SK-N-SH (cell line): ENCODE data around the gene EPHB2. TPM values are rescaled to one million over a fixed set of nuclear protein-coding genes. Genes with fewer than 3 reads are reported as not detected.

Experiments used
- CTCF ChIA-PET: fragments of 300-600, 350-600 bp; formaldehyde crosslinking; extraction: SDS; loops from one replicate; lab custom pipeline; 2021; lab: Yijun Ruan, JAX
- POLR2A ChIA-PET: fragments of 350-600 bp; sonication (Branson Sonifier 250); formaldehyde crosslinking; extraction: SDS; loops from one replicate; lab custom pipeline; 2020; ENCODE audit warnings: antibody characterized with exemption, inconsistent platforms; lab: Yijun Ruan, JAX
- DNase-seq: peaks from one replicate; pipeline ENCODE4 v3.0.0; 2012
- H2AFZ ChIP-seq: fragments of 200-600 bp; sonication (generic); 2 replicates; pipeline ENCODE4 v1.8.1; 2016; ENCODE audit warnings: antibody characterized with exemption, mild to moderate bottlenecking, low read depth
- H3F3A ChIP-seq: fragments of 200-600 bp; sonication (generic); replicated peaks from 2 replicates; pipeline ENCODE3; 2016; ENCODE audit warnings: antibody characterized with exemption, mild to moderate bottlenecking; ENCODE audit not compliant: insufficient read depth
- H3K27ac ChIP-seq, 2 experiments: fragments of 200-500 bp in 1 of 2; fragments of 200-600 bp in 1 of 2; sonication (Bioruptor generic) in 1 of 2; sonication (generic), shearing (Covaris generic) in 1 of 2; 2 replicates each; pipeline versions ENCODE4 v1.5.1 to v1.6.1; 2014 to 2016; ENCODE audit warnings: low read depth in 2 of 2, inconsistent platforms in 1 of 2, low read length in 1 of 2, mild to moderate bottlenecking in 1 of 2, mixed read lengths in 1 of 2
- H3K27me3 ChIP-seq: fragments of 200-600 bp; sonication (generic), shearing (Covaris generic); 2 replicates; pipeline ENCODE4 v1.6.1; 2016; ENCODE audit warnings: mixed run types; ENCODE audit not compliant: insufficient read depth
- H3K36me3 ChIP-seq, 2 experiments: fragments of 200-500 bp in 1 of 2; fragments of 200-600 bp in 1 of 2; sonication (Bioruptor generic) in 1 of 2; sonication (generic) in 1 of 2; replicated peaks in 1 of 2; 2 replicates each; pipeline versions ENCODE3 to v1.5.1; 2014 to 2016; ENCODE audit warnings: low read length in 1 of 2, mild to moderate bottlenecking in 1 of 2; ENCODE audit not compliant: insufficient read depth in 2 of 2, control insufficient read depth in 1 of 2
- H3K4me1 ChIP-seq, 2 experiments: fragments of 200-500 bp in 1 of 2; fragments of 200-600 bp in 1 of 2; sonication (Bioruptor generic) in 1 of 2; sonication (generic), shearing (Covaris generic) in 1 of 2; 2 replicates each; pipeline versions ENCODE4 v1.5.1 to v1.6.1; 2014 to 2016; ENCODE audit warnings: low read depth in 1 of 2, low read length in 1 of 2, mixed run types in 1 of 2; ENCODE audit not compliant: insufficient read depth in 2 of 2, control insufficient read depth in 1 of 2
- H3K4me2 ChIP-seq: fragments of 200-600 bp; sonication (generic), shearing (Covaris generic); 2 replicates; pipeline ENCODE4 v1.6.1; 2017; ENCODE audit warnings: mixed run types
- H3K4me3 ChIP-seq, 2 experiments: fragments of 200-500 bp in 1 of 2; fragments of 200-600 bp in 1 of 2; sonication (Bioruptor generic) in 1 of 2; sonication (generic), shearing (Covaris generic) in 1 of 2; 2 replicates each; pipeline versions ENCODE4 v1.5.1 to v1.8.1; 2014 to 2016; ENCODE audit warnings: low read depth in 2 of 2, inconsistent platforms in 1 of 2, low read length in 1 of 2, mild to moderate bottlenecking in 1 of 2, mixed read lengths in 1 of 2, moderate library complexity in 1 of 2
- H3K79me2 ChIP-seq: fragments of 200-600 bp; sonication (generic); 2 replicates; pipeline ENCODE4 v1.8.1; 2017; ENCODE audit warnings: mild to moderate bottlenecking; ENCODE audit not compliant: insufficient read depth
- H3K9ac ChIP-seq: fragments of 200-600 bp; sonication (generic); 2 replicates; pipeline ENCODE4 v1.6.1; 2017; ENCODE audit warnings: mixed run types
- H3K9me2 ChIP-seq: fragments of 200-600 bp; sonication (generic); 2 replicates; pipeline ENCODE4 v1.6.1; 2017; ENCODE audit warnings: mixed run types
- H3K9me3 ChIP-seq: fragments of 200-600 bp; sonication (generic); 2 replicates; pipeline ENCODE4 v1.6.1; 2017; ENCODE audit warnings: mixed run types, mild to moderate bottlenecking, moderate library complexity
- H4K20me1 ChIP-seq: fragments of 200-600 bp; sonication (generic); 2 replicates; pipeline ENCODE4 v1.6.1; 2017; ENCODE audit warnings: mild to moderate bottlenecking, mixed run types; ENCODE audit not compliant: insufficient read depth
- CHD2 ChIP-seq: fragments of 150-350 bp; IDR thresholded peaks from 2 replicates; pipeline ENCODE4 v1.6.1; 2018; ENCODE audit warnings: low read length; ENCODE audit not compliant: partially characterized antibody
- GATA2 ChIP-seq: sonication (generic); formaldehyde crosslinking; IDR thresholded peaks from 2 replicates; pipeline ENCODE4 v1.5.0; 2020; ENCODE audit warnings: mild to moderate bottlenecking, missing genetic modification reagents
- JUND ChIP-seq: IDR thresholded peaks from 2 replicates; pipeline ENCODE4 v1.4.0; 2012
- MXI1 ChIP-seq: IDR thresholded peaks from 2 replicates; pipeline ENCODE4 v1.6.1; 2012; ENCODE audit warnings: mild to moderate bottlenecking, low read depth, low read length, improper control_type of control experiment
- NFIC ChIP-seq: IDR thresholded peaks from 2 replicates; pipeline ENCODE4 v1.4.0; 2012; ENCODE audit warnings: borderline replicate concordance
- RCOR1 ChIP-seq: fragments of 150-350 bp; IDR thresholded peaks from 2 replicates; pipeline ENCODE4 v1.6.1; 2017; ENCODE audit warnings: antibody characterized with exemption, low read length
- RFX5 ChIP-seq: IDR thresholded peaks from 2 replicates; pipeline ENCODE4 v1.6.1; 2012; ENCODE audit warnings: mild to moderate bottlenecking, improper control_type of control experiment, low read length
- RXRA ChIP-seq: IDR thresholded peaks from 2 replicates; pipeline ENCODE4 v1.4.0; 2012; ENCODE audit warnings: low read depth, mild to moderate bottlenecking, borderline replicate concordance
- TEAD4 ChIP-seq: IDR thresholded peaks from 2 replicates; pipeline ENCODE4 v1.4.0; 2012; ENCODE audit warnings: mild to moderate bottlenecking, borderline replicate concordance; ENCODE audit not compliant: insufficient read depth
- ZBTB33 ChIP-seq: IDR thresholded peaks from 2 replicates; pipeline ENCODE4 v1.4.0; 2012; ENCODE audit warnings: low read depth, borderline replicate concordance
- WGBS: methylation state at CpG from one replicate; pipeline ENCODE4 v1.1.6; 2017; ENCODE audit warnings: low lambda C conversion rate; 5-methylcytosine and 5-hydroxymethylcytosine counted together
- polyA plus RNA-seq, 3 experiments: library from polyadenylated mRNA; depleted of rRNA; stranded (reverse); fragments of >200 nt; gene quantifications; 2 replicates each; pipeline ENCODE4 v1.2.3, GENCODE V29; 2012
- TF ChIP-seq, protein P1 (sequence below): IDR thresholded peaks from 2 replicates; pipeline ENCODE4 v1.4.0; 2012; ENCODE audit warnings: low read depth, borderline replicate concordance
- TF ChIP-seq, protein P2 (sequence below): fragments of 200-600 bp; sonication (generic); IDR thresholded peaks from 2 replicates; pipeline ENCODE4 v1.6.1; 2017; ENCODE audit warnings: antibody characterized with exemption, mild to moderate bottlenecking, moderate library complexity
- TF ChIP-seq, protein P3 (sequence below): IDR thresholded peaks from 2 replicates; pipeline ENCODE4; 2012

The EPHB2 gene
- polyA plus RNA-seq, 1 of the 3 experiments (the other 2 are of a cell fraction) = 25.2 TPM

GRCh38 chr1:22957066-22957465, 246.4 kb downstream of the EPHB2 start:
- no peak for DNase-seq
- H3K9ac ChIP-seq = no peak overlapping the region
- no peak overlapping the region for H2AFZ ChIP-seq
- WGBS = 55% methylated on average over 3 of the region's 3 CpGs
- H3K27ac ChIP-seq = no peak overlapping the region
- H3K27me3 ChIP-seq = peaks cover 27% of the 10 kb centered on the region
- no peak overlapping the region for H3K4me3 ChIP-seq
- CTCF ChIA-PET = interaction anchor here (1.0 kb wide), 1 partner anchor 27 kb away, joined by 4 read pairs; no protein-coding TSS in a partner anchor
- H3K4me1 ChIP-seq = no peaks in the 10 kb centered on the region; a peak in 1 of 4 replicates
- no peaks in the 10 kb centered on the region for H3F3A ChIP-seq
- H3K79me2 ChIP-seq = no peaks in the 10 kb centered on the region
- no peaks in the 10 kb centered on the region for H3K9me3 ChIP-seq
- POLR2A ChIA-PET = no interaction called here
- TF ChIP-seq TEAD4 (no peak), MXI1 (no peak), JUND (no peak), CHD2 (no peak)
- H3K9me2 ChIP-seq = no peaks in the 10 kb centered on the region
- H3K4me2 ChIP-seq = no peak overlapping the region
- no peaks in the 10 kb centered on the region for H3K36me3 ChIP-seq
- H4K20me1 ChIP-seq = no peaks in the 10 kb centered on the region

- ChIA-PET CTCF (interaction anchor here (0.9 to 1.1 kb wide), 2 partner anchors 24 to 254 kb away, joined by 3 read pairs; no protein-coding TSS in a partner anchor), POLR2A (no interaction called here)
- no peaks in the 10 kb centered on the region for H3K79me2 ChIP-seq
- H4K20me1 ChIP-seq = no peaks in the 10 kb centered on the region
- no peak overlapping the region for H3K27ac ChIP-seq
- DNase-seq = no peak
- H3K4me1 ChIP-seq = no peaks in the 10 kb centered on the region
- no peaks in the 10 kb centered on the region for H3K9me2 ChIP-seq
- H3K27me3 ChIP-seq = peaks cover 14% of the 10 kb centered on the region
- TF ChIP-seq TEAD4 = no peak
- no peak for TF ChIP-seq ZBTB33
- TF ChIP-seq RXRA = no peak
- TF ChIP-seq GATA2 (CRISPR knock-in tag) = no peak
- no peak for TF ChIP-seq NFIC
- TF ChIP-seq RFX5 = no peak
- TF ChIP-seq, protein P1, sequence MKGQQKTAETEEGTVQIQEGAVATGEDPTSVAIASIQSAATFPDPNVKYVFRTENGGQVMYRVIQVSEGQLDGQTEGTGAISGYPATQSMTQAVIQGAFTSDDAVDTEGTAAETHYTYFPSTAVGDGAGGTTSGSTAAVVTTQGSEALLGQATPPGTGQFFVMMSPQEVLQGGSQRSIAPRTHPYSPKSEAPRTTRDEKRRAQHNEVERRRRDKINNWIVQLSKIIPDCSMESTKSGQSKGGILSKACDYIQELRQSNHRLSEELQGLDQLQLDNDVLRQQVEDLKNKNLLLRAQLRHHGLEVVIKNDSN = no peak
- TF ChIP-seq, protein P2, sequence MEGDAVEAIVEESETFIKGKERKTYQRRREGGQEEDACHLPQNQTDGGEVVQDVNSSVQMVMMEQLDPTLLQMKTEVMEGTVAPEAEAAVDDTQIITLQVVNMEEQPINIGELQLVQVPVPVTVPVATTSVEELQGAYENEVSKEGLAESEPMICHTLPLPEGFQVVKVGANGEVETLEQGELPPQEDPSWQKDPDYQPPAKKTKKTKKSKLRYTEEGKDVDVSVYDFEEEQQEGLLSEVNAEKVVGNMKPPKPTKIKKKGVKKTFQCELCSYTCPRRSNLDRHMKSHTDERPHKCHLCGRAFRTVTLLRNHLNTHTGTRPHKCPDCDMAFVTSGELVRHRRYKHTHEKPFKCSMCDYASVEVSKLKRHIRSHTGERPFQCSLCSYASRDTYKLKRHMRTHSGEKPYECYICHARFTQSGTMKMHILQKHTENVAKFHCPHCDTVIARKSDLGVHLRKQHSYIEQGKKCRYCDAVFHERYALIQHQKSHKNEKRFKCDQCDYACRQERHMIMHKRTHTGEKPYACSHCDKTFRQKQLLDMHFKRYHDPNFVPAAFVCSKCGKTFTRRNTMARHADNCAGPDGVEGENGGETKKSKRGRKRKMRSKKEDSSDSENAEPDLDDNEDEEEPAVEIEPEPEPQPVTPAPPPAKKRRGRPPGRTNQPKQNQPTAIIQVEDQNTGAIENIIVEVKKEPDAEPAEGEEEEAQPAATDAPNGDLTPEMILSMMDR = no peak
- TF ChIP-seq, protein P3, sequence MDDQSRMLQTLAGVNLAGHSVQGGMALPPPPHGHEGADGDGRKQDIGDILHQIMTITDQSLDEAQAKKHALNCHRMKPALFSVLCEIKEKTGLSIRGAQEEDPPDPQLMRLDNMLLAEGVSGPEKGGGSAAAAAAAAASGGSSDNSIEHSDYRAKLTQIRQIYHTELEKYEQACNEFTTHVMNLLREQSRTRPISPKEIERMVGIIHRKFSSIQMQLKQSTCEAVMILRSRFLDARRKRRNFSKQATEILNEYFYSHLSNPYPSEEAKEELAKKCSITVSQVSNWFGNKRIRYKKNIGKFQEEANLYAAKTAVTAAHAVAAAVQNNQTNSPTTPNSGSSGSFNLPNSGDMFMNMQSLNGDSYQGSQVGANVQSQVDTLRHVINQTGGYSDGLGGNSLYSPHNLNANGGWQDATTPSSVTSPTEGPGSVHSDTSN = no peak
- no peak for TF ChIP-seq MXI1
- TF ChIP-seq RCOR1 = no peak
- no peaks in the 10 kb centered on the region for H3K9me3 ChIP-seq
- no peaks in the 10 kb centered on the region for H3F3A ChIP-seq
- no peak overlapping the region for H3K4me3 ChIP-seq
- H3K36me3 ChIP-seq = no peaks in the 10 kb centered on the region
- no peak overlapping the region for H2AFZ ChIP-seq
- WGBS = 76% methylated on average over 2 of the region's 9 CpGs
- H3K4me2 ChIP-seq = no peak overlapping the region
- H3K9ac ChIP-seq = no peak overlapping the region
Measured at GRCh38 chr1:22958556-22958955, 247.9 kb downstream of the EPHB2 start.
